Measurements from ENCODE around the gene ROBO1. TPM values are rescaled to one million over a fixed set of nuclear protein-coding genes. Genes with fewer than 3 reads are reported as not detected.

ROBO1 gene
- total RNA-seq, 1 donor: 0.42 TPM

DNA sequence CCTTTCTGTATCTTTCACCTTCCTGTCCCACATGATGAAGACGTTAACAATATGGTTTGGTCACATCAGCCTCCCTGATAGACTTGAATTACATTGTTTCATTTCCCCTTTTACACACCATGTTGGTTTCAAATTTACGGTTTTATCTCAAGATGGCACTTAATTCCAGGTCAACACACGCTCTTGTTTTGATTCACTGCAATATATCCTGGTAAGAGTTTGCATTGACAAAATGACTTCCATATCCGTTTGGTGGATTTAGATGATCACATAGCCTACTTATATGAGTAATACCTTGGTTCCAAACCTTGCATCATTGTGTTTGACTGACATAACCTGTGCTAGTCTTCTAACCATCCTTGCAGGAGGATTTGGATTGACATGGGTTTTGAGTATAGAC lies 499.4 kb downstream of the ROBO1 start:
- no peaks in the 10 kb centered on the region for H3K4me1 ChIP-seq (ENCODE audit: insufficient read depth, low read length)
- no peak overlapping the region for H3K4me3 ChIP-seq (ENCODE audit: low read length)
- H3K27me3 ChIP-seq (ENCODE audit: insufficient read depth, low read length): no peaks in the 10 kb centered on the region
- H3K9me3 ChIP-seq (ENCODE audit: low read depth, low read length): no peaks in the 10 kb centered on the region

DNA sequence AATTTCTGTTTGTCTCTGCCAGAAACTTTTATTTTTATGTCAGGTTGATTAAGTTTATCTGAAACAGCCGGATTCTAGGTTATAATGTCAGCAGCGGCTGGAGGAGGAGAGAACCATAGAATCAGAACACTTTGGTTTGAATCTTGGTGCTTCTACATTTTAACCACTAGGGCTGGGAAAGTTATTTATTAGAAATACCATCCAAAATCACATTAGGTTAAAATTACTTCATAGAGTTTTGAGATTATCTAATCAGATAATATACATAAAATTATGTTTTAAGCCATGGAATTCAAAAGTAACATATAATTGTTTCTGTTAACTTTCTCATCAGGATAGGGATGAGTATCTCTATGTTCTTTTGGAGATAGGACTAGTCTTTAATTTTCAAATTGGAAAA lies 502.9 kb downstream of the ROBO1 start:
- Histone ChIP-seq H3K9me3 (ENCODE audit: low read depth, low read length) (no peaks in the 10 kb centered on the region), H3K4me1 (ENCODE audit: insufficient read depth, low read length) (no peaks in the 10 kb centered on the region), H3K27me3 (ENCODE audit: insufficient read depth, low read length) (no peaks in the 10 kb centered on the region), H3K4me3 (ENCODE audit: low read length) (no peak overlapping the region)

DNA sequence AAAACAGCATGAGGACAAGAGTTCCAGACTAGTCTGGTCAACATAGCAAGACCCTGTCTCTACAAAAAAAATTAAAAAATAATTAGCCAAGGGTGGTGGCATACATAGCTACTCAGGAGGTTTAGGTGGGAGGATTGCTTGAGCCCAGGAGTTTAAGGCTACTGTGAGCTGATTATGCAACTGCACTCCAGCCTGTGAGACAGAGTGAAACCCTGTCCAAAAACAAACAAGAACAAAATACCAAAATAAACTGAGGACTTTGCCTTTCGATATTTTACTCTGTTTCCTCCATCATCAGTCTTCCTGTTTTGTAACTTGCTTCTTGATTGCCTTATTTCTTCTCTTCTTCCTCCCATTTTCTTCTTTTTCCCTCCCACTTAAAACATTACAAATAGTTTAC lies 504.4 kb downstream of the ROBO1 start:
- Histone ChIP-seq H3K4me1 (ENCODE audit: insufficient read depth, low read length) (no peaks in the 10 kb centered on the region), H3K27me3 (ENCODE audit: insufficient read depth, low read length) (no peaks in the 10 kb centered on the region), H3K9me3 (ENCODE audit: low read depth, low read length) (no peaks in the 10 kb centered on the region), H3K4me3 (ENCODE audit: low read length) (no peak overlapping the region)

DNA sequence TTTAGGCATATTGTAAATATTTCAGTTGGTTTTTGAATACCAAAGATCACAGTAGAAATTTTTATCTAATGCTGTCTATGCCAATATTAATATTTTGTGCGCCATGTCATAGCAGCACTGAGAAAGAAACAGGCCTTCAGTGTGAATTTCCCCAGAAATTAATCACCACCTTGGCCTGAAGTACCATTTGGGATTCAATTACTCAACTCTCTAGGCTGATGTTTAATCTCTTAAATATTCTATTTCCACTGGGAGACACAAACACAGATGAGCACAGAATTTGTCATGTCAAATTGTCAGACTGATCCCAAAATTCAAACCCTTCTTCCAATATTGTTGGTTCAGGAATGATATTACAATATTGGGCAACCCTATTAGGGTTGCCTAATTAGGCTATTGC lies 509.3 kb downstream of the ROBO1 start:
- Histone ChIP-seq H3K4me3 (ENCODE audit: low read length) (no peak overlapping the region), H3K9me3 (ENCODE audit: low read depth, low read length) (no peaks in the 10 kb centered on the region), H3K27me3 (ENCODE audit: insufficient read depth, low read length) (no peaks in the 10 kb centered on the region), H3K4me1 (ENCODE audit: insufficient read depth, low read length) (no peaks in the 10 kb centered on the region)

DNA sequence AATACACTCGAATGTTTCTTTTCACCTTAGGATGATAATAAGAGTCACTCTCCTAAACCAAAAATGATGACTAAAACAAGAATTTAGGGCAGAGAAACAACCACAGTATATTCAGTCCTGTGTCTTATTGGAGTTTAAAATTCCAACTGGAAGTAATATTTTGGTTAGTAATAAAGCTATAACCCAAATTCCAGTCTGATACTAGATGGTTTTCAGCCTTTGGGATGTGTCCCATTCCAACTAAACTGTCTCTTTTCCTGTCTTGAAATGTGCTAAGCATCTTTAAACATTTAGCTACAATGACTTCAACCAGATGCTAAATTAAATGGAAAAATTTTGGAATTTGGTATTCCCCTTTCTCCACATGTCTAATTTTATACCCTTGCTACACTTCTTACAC lies 510.0 kb downstream of the ROBO1 start:
- H3K27me3 ChIP-seq (ENCODE audit: insufficient read depth, low read length): no peaks in the 10 kb centered on the region
- no peaks in the 10 kb centered on the region for H3K9me3 ChIP-seq (ENCODE audit: low read depth, low read length)
- no peak overlapping the region for H3K4me3 ChIP-seq (ENCODE audit: low read length)
- H3K4me1 ChIP-seq (ENCODE audit: insufficient read depth, low read length): no peaks in the 10 kb centered on the region

DNA sequence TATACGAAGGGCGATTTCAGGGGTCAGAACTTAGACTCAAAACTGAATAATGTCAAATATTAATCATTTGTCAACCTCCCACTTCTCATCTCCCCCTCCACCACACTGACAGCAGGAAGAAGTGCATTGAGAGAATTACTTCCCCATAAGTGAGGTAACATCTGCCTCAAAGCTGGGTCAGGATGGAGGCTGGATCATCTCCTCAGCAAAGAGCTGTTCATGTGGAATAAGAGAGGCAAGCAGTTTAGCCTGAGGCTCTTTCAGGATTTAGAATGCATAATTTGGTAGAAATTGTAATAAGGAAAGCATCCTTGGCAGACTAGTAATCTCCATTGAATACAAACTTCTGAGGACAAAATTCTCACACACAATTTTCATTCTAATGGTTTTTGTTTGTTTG lies 512.1 kb downstream of the ROBO1 start:
- no peak overlapping the region for H3K4me3 ChIP-seq (ENCODE audit: low read length)
- H3K4me1 ChIP-seq (ENCODE audit: insufficient read depth, low read length): no peaks in the 10 kb centered on the region
- H3K27me3 ChIP-seq (ENCODE audit: insufficient read depth, low read length): no peaks in the 10 kb centered on the region
- H3K9me3 ChIP-seq (ENCODE audit: low read depth, low read length): no peaks in the 10 kb centered on the region

DNA sequence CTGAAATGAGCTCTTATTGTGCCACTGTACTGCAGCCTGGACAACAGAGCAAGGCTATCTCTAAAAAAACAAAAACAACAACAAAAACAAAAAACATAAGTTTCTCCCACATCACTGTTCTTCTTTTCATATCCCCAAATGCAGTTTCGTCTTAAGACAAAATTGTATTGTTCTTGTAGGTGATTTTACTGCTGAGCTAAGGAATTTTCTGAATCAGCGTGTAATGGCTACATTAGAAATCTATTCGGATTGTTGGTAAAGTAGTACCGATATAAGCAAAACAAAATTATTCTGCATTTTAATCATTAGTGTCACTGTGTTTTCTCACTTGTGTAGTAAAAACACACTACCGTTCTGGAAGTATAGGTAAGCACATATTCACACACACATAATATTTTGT lies 512.5 kb downstream of the ROBO1 start:
- Histone ChIP-seq H3K4me1 (ENCODE audit: insufficient read depth, low read length) (no peaks in the 10 kb centered on the region), H3K4me3 (ENCODE audit: low read length) (no peak overlapping the region), H3K9me3 (ENCODE audit: low read depth, low read length) (no peaks in the 10 kb centered on the region), H3K27me3 (ENCODE audit: insufficient read depth, low read length) (no peaks in the 10 kb centered on the region)

DNA sequence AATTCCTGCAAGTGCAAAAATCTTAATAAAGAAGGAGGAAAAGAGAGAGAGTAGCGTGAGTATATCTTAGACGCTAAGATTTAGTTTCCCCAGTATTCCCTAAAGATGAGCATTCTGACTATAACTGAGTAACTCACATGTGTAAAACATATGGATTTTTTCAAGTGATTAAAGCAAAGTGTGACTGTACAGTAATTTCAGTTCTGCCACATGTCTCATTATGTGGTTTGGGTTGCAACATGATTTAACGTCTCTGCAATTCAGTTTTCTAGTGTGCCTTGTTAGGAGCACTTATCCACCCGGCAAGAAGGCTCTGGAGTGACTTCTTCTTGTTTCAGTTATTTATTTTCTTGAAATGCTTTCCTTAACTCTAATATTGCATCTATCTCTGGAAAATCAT lies 514.1 kb downstream of the ROBO1 start:
- H3K27me3 ChIP-seq (ENCODE audit: insufficient read depth, low read length): no peaks in the 10 kb centered on the region
- H3K4me3 ChIP-seq (ENCODE audit: low read length): no peak overlapping the region
- no peaks in the 10 kb centered on the region for H3K4me1 ChIP-seq (ENCODE audit: insufficient read depth, low read length)
- H3K9me3 ChIP-seq (ENCODE audit: low read depth, low read length): no peaks in the 10 kb centered on the region

DNA sequence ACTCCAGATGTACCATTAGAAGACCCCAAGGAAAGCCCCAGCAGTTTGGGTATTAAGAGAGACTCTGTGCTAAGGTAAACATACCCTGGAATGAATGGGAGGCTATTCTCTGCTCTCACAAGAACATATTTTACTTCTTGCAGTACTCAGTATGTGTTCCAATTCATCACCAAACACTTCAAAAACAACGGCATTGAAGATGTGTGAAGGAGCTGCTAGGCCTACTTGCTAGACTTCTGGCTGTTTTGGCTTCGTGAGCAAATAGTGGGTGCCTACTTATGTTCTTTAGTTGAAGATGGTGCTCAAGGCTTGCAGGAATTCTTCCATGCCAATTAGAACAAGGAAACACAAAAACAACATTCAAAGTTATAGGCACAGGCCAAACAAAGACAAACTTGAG lies 514.5 kb downstream of the ROBO1 start:
- Histone ChIP-seq H3K4me1 (ENCODE audit: insufficient read depth, low read length) (no peaks in the 10 kb centered on the region), H3K9me3 (ENCODE audit: low read depth, low read length) (no peaks in the 10 kb centered on the region), H3K4me3 (ENCODE audit: low read length) (no peak overlapping the region), H3K27me3 (ENCODE audit: insufficient read depth, low read length) (no peaks in the 10 kb centered on the region)

DNA sequence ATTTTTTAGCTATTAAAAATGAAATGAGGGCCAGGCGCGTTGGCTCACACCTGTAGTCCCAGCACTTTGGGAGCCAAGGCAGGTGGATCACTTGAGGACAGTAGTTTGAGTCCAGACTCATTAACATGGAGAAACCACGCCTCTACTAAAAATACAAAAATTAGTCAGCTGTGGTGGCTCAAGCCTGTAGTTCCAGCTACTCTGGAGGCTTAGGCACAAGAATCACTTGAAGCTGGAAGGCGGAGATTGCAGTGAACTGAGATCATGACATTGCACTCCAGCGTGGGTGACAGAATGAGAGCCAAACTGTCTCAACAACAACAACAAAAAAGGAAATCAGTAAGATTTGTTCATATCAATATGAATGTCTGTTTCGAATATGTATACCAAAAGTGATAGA lies 517.1 kb downstream of the ROBO1 start:
- H3K9me3 ChIP-seq (ENCODE audit: low read depth, low read length): no peaks in the 10 kb centered on the region

DNA sequence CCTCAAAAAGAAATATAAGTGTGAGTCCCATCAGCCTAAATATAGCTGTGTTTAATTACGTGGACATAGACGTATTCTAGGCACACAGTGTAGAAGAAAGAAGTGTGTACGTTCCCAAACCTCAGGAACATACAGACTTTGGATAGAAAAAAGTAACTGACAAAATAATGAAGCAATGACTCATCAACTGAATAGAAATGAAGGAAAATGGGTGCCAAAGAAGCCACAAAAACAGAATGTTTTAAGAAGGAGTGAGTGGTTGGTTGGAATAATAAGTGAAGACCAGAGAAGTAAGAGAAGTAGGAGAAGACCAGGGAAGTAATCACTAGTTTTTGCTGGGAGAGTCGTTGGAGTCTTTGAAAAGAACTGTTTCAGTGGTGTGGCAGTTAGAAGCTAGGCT lies 518.1 kb downstream of the ROBO1 start:
- Histone ChIP-seq H3K27me3 (ENCODE audit: insufficient read depth, low read length) (no peaks in the 10 kb centered on the region), H3K9me3 (ENCODE audit: low read depth, low read length) (no peaks in the 10 kb centered on the region), H3K4me1 (ENCODE audit: insufficient read depth, low read length) (no peaks in the 10 kb centered on the region), H3K4me3 (ENCODE audit: low read length) (no peak overlapping the region)

More for the DNA sequence above, 517.1 kb downstream of the ROBO1 start:
- Histone ChIP-seq H3K4me3 (ENCODE audit: low read length) (no peak overlapping the region), H3K4me1 (ENCODE audit: insufficient read depth, low read length) (no peaks in the 10 kb centered on the region), H3K27me3 (ENCODE audit: insufficient read depth, low read length) (no peaks in the 10 kb centered on the region)

DNA sequence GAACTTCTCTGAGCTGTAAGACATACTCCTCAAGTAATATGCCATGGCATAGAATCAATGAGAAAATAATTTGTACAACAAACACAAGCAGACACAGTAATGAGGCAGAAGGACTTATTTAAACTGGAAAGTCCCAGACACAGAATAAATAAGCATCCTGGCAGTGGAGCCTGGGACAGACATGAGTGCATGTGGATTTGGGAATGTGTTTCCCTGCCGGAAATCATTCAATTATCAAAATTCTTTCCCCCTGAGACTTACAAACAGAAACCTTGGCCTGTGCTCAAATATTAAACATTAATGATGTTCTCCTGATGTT lies 520.1 kb downstream of the ROBO1 start:
- H3K27me3 ChIP-seq (ENCODE audit: insufficient read depth, low read length): no peaks in the 10 kb centered on the region
- H3K4me3 ChIP-seq (ENCODE audit: low read length): no peak overlapping the region
- H3K9me3 ChIP-seq (ENCODE audit: low read depth, low read length): no peaks in the 10 kb centered on the region
- no peaks in the 10 kb centered on the region for H3K4me1 ChIP-seq (ENCODE audit: insufficient read depth, low read length)

DNA sequence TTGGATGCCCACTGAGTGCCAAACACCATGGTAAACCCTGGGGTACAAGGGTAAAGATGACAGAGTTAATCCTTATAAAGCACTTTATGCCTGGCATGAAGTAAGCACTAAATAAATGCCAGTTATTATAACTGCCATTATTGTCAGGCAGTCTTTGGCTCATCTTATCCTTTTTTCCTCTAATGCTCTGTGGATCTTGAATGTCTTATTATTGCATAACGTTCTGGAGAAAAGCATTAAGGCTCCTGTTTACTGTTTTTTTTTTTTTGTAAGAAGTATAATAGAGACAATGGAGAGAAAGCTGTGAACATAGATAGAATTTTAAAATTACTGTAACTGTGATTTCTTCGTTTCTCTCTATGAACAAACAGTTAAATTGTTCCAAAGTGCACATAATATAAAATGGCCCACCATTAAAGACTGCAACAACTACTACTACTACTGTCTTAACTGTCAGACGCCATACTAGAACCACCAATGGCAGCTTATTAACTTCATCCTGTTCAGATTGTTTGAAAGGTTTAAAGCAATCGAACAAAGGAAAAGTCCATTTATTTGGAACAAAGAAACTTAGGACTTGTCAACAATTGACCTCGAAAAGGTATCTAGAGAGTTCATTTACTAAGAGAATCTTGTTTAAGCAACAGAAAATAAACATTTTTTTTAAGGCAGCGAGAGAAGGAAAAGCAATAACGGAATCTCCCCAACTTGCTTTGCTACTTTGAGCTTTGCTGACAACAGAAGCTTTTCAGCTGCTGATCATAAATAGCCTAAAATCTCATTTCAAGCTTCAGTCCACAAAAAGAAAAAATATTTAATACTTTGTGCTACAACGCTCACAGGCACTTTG lies 520.7 kb downstream of the ROBO1 start:
- Histone ChIP-seq H3K9me3 (ENCODE audit: low read depth, low read length) (no peaks in the 10 kb centered on the region), H3K27me3 (ENCODE audit: insufficient read depth, low read length) (no peaks in the 10 kb centered on the region), H3K4me1 (ENCODE audit: insufficient read depth, low read length) (no peaks in the 10 kb centered on the region), H3K4me3 (ENCODE audit: low read length) (no peak overlapping the region)

DNA sequence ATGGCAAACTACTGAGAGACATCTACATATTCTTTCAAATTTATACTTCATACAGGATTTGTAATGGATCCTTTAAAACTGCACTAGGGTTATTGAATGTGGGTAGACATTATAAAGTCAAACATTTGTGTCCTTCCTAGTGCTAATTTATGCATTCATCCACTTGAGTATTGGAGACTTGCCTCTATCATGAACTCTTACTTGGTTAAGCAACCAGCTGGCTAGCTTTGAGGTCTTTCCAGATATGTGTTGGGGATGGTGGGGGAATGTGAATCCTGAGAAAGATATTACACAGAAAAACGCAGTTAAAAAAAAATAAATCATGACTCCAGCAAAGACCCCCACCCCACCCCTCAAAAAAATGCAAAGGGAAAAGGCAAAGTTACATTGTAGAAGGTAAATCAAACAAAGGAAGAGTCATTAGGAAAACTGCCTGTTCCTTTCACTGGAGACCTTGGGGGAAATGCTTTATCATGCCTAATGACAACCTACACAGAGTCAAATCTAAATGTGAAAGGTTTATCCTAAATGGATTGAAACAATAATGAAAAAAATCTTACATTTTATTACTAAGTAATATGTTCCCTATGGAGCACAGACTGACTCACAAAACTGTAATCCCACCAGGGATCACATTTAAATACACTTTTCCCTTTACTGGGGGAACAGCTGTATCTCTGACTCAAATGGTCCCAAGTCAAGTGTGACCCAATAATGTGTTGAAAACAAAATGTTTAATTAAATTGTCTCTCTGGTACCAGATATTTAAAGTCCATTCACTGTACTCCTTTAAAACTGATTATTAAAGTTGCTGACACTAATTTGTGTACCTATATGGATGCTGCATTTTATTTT lies 522.3 kb downstream of the ROBO1 start:
- H3K9me3 ChIP-seq (ENCODE audit: low read depth, low read length): no peaks in the 10 kb centered on the region
- H3K4me3 ChIP-seq (ENCODE audit: low read length): no peak overlapping the region
- H3K4me1 ChIP-seq (ENCODE audit: insufficient read depth, low read length): no peaks in the 10 kb centered on the region
- H3K27me3 ChIP-seq (ENCODE audit: insufficient read depth, low read length): no peaks in the 10 kb centered on the region

DNA sequence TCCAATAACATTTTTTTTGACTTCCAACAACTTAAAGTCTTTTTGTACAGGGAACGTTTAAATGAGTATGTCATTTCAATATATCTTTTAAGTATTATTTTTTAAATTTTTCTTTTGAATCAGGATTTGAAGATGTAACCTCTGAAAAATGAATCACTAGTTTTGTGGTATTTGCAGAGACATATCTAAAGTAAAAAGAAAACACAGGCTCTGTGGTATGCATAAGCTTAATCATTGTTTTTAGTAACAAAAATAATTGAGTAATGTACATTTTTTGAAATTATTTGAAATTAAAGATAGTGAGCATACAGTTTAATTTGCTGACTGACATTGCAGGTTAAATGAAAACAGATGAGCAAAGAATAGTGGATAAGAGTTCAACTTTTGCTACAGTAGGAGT lies 531.3 kb downstream of the ROBO1 start:
- H3K4me1 ChIP-seq (ENCODE audit: insufficient read depth, low read length): no peaks in the 10 kb centered on the region
- no peaks in the 10 kb centered on the region for H3K9me3 ChIP-seq (ENCODE audit: low read depth, low read length)
- H3K27me3 ChIP-seq (ENCODE audit: insufficient read depth, low read length): no peaks in the 10 kb centered on the region
- H3K4me3 ChIP-seq (ENCODE audit: low read length): no peak overlapping the region
